Mammary epithelial cell (primary cell): ENCODE measurements around the gene NFKBIL1.

ENCODE experiments used
- CTCF ChIP-seq, 2 donors: IDR thresholded peaks in 1 of 2; conservative IDR thresholded peaks in 1 of 2; 2 replicates each; pipeline ENCODE4 v1.5.1; 2011 to 2012; ENCODE audit warnings: inconsistent platforms in 2 of 2, low read length in 2 of 2, mild to moderate bottlenecking in 2 of 2, control low read depth in 1 of 2, low read depth in 1 of 2; ENCODE audit not compliant: insufficient read depth in 1 of 2; ENCODE audit errors: extremely low read depth in 1 of 2
- EZH2 ChIP-seq: IDR thresholded peaks from 2 replicates; pipeline ENCODE4 v1.6.1; 2012; ENCODE audit warnings: low read length, inconsistent platforms, borderline replicate concordance

GRCh38 chr6:31543639-31544038 is 3.8 kb upstream of the NFKBIL1 start:
- no peak for TF ChIP-seq CTCF (conservative IDR thresholded peaks at IDR 0.05 in 1 of 2, IDR thresholded peaks at IDR 0.05 in 1 of 2; ENCODE audit: extremely low read depth in 1 of 2, insufficient read depth in 1 of 2, low read depth in 1 of 2, low read length in 2 of 2)
- no peak for TF ChIP-seq EZH2
